Choroid plexus epithelial cell (primary cell): Measurements from ENCODE around the gene CD24.
"Not testable (repeated sequence)": the region's sequence is repeated elsewhere in the genome, so short reads cannot be mapped to it uniquely, and the experiment has no call there.

ENCODE experiments used
- DNase-seq: peaks from one replicate; pipeline ENCODE4 v3.0.0-alpha.2; 2010; ENCODE audit warnings: low read depth
- H3K4me3 ChIP-seq: 2 replicates; pipeline ENCODE4 v1.5.1; 2011; ENCODE audit warnings: low read depth, mild to moderate bottlenecking, control low read depth, low read length, moderate library complexity
- CTCF ChIP-seq: conservative IDR thresholded peaks from 2 replicates; pipeline ENCODE4 v1.5.1; 2011; ENCODE audit warnings: low read depth, mild to moderate bottlenecking, control low read depth, inconsistent platforms, low read length, moderate library complexity

The CD24 gene

GRCh38 chr6:106975738-106976064, 1.2 kb upstream of the CD24 start:
- no peak for TF ChIP-seq CTCF
- no peak overlapping the region for H3K4me3 ChIP-seq
- no peak for DNase-seq

DNA sequence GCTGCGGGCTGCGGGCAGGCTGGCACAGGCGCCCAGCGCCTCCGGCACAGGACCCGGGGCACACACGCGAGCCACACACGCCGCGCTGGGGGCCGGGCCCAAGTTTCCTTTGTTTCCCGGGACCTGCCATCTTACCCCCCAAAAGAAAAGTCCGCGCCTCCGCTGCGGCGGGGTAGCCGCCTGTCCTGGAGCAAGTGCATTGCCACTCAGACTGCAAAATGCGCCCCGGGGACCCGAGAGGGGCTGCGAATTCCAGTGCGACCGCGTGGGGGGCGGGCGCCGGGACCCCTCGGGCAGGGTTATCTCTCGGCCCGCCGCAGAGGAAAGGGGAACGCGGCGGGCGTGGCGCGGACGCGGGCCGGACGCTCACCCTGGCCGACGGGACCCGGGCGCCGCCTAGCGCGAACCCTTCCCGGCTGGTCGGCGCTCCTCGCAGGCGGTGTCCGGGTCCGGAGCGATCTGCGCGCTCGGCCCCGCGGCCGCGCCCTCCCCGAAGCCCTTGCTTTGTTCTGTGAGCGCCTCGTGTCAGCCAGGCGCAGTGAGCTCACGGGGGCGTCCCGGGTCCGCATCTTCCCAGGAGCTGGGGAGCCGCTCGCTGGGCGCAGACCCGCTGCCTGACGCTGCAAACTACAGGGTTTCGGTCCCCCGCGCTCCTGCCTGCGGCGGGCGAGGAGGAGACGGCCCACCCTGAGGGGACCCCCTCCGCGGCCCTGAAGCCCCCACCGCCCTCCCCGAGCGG, 639 bp upstream of the CD24 start:
- DNase-seq: no peak
- peak overlapping the region; percentile 24 for H3K4me3 ChIP-seq
- TF ChIP-seq CTCF: no peak

- no peak for DNase-seq
- TF ChIP-seq CTCF: no peak
- no peak overlapping the region for H3K4me3 ChIP-seq
Observed at GRCh38 chr6:106973836-106974335, 643 bp downstream of the CD24 start.

GRCh38 chr6:106973018-106973835, 1.3 kb downstream of the CD24 start:
- no peak for DNase-seq
- no peak for TF ChIP-seq CTCF
- no peak overlapping the region for H3K4me3 ChIP-seq

GRCh38 chr6:106972500-106972899, 2.0 kb downstream of the CD24 start:
- H3K4me3 ChIP-seq: no peak overlapping the region
- DNase-seq: no peak
- no peak for TF ChIP-seq CTCF

DNA sequence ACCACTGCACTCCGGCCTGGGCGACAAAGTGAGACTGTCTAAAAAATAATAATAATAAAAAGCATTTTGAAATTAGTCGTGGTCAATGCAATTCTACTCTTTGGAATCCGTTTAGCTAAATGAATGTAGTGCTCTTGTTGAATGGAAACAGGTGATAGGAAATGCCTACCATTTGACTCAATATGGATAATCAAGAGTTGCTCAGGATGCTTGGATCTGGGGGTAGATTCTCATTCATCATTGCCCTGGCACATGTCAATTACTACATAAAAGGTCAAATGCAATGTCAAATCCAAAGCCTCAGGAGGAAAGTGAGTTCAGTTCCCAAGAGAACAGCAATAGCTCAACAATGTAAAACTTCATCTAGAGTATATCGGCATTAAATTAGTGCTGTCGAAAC, 3.8 kb downstream of the CD24 start:
- not testable (repeated sequence) for H3K4me3 ChIP-seq, DNase-seq

GRCh38 chr6:106967936-106968555, 6.5 kb downstream of the CD24 start:
- TF ChIP-seq CTCF: no peak
- DNase-seq: no peak
- no peak overlapping the region for H3K4me3 ChIP-seq
